ENCODE measurements around the gene NPTN. TPM values are rescaled to one million over a fixed set of nuclear protein-coding genes. Genes with fewer than 3 reads are reported as not detected.
"Not testable (repeated sequence)": the region's sequence is repeated elsewhere in the genome, so short reads cannot be mapped to it uniquely, and the experiment has no call there.

Gene NPTN
- total RNA-seq, 1 experiment from 2014 or later: 69.0 TPM

- no peak for DNase-seq (ENCODE audit: low read depth)
Observed at GRCh38 chr15:73572296-73572695, 60.9 kb downstream of the NPTN start.

GRCh38 chr15:73571346-73571745, 61.8 kb downstream of the NPTN start:
- DNase-seq (ENCODE audit: low read depth): no peak

DNA sequence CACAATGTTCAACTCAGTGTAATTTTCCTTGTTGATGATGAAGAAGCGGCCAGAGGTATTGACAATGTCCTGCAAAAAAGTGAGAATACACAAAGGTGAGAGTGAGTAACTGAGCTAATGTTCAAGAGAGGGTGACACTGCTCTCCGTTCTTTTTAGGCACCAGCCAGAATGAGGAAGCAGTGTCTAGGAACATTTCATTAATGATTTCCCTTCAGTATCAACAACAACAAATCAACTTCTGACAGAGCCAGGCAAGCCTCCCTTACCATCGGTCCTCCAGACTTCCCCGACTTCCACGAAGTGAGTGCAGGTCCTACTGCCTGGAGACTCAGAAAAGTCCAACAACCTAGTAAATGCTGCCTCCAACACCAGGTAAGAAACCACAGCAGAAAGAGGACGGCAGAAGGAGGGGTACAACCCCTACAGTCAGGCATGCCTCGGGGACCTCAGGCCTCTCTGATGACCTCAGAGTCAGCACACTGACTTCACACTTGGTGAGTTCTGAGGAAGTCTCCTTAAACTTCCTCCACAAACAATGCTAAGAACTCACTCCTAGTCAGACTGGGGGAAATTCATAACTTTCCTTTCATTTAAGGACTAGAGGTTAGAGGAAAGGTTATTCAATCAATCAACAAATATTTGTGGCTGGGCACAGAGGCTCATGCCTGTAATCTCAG, 62.7 kb downstream of the NPTN start:
- DNase-seq (ENCODE audit: low read depth): no peak

GRCh38 chr15:73569361-73569760, 63.8 kb downstream of the NPTN start:
- DNase-seq (ENCODE audit: low read depth): no peak

DNA sequence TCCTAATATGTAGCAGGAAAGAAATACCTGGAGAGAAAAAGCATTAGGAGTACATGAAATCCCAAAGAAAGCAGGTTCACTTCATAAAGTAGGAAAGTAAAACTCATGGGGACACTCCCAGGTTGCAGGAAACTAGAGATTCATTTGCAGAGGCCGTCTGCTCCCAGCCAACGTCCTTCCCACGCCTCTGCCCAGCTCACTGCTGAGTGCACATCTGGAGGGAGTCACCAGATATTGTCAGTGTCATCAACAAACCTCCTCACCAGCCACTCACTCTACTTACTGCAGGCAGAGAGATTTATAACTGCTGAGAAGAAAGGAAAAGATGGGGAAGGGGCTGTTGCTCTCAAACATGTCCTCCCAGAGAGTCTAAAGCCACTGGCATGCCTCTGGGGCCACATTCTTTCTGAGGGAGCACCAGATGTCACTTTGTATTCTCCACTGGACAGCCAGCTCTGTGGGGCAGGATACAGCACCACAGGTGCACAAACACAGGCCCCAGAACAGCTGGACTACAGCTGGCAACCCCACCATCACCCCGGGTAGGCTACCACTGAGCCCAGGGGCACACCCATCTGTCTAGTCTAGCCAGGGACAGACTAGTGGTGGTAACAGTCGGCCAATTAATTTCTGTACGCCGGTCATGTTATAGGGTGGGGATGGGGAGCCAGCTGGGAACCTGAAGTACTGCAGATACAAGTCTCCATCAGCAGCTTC, 64.5 kb downstream of the NPTN start:
- no peak for DNase-seq (ENCODE audit: low read depth)

DNA sequence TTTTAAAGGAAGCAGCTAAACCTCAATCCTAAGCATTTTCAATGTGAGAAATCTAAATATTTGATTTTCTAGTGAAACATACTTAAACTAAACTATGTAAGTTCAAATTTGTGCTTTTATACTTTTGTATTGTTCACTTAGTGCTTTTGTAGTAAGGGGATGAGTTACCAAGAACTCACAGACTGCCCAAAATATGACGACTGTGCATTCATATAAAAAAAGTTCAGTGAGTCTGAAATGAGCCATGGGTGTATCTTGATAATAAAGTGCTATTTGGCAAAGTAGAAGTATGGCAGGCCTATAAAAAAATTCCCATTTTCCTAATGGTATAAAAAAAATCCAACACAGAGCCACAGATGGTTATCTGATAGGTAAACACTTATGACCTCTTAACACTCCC, 66.2 kb downstream of the NPTN start:
- no peak for DNase-seq (ENCODE audit: low read depth)

DNA sequence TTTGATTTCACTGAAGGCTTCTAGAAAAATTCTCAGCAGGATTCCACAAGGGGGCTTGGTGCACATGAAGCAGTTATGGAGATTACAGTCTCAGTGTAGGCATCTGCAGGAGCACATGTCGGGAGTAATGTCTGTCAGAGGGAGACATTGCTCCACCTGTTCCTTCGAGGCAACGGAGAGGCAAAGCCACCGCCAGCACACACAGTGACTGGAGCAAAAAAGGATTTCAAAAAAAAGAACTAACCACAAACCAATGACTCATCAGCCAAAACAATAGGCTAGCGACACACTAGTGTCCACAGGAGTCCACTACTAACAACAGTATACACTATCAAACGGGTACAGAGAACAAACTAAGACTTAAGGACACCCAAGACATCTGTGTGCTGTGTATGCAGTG, 68.9 kb downstream of the NPTN start:
- peak; percentile 65 for DNase-seq (ENCODE audit: low read depth)

DNA sequence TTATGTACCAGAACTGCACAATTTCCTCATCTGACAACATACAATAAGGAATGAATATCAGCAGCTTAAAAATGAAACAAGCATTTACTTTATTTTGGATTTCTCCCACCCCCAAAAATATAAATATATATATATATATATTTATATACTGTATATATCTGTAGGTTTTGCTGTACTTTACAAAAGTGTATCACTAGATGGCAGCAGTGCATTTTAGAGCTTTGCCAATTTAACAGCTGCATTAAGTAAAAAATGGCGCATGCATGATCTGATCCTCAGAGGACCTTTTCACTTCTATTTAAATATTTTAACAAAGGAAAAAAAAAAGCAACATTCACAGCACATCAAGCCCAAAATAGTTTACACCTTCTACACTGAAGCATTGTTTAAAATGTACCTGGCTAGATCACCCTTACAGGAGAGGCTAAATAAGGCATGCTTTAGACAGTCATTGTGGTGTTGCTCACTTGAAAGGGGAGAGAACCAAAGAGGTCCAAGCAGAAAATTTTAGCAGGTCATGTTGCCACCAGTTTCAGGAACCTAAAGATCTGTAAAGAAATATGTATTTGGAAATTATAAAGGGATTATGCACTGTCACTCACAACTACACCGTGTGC, 72.6 kb downstream of the NPTN start:
- DNase-seq (ENCODE audit: low read depth): peak; percentile 52

- DNase-seq (ENCODE audit: low read depth): no peak
Observed at GRCh38 chr15:73558529-73558928, 74.7 kb downstream of the NPTN start.

GRCh38 chr15:73555080-73555479, 78.1 kb downstream of the NPTN start:
- no peak for DNase-seq (ENCODE audit: low read depth)

GRCh38 chr15:73550190-73550589, 83.0 kb downstream of the NPTN start:
- no peak for DNase-seq (ENCODE audit: low read depth)

- not testable (repeated sequence) for DNase-seq (ENCODE audit: low read depth)
Observed at GRCh38 chr15:73548925-73549324, 84.3 kb downstream of the NPTN start.

GRCh38 chr15:73541479-73541878, 91.7 kb downstream of the NPTN start:
- no peak for DNase-seq (ENCODE audit: low read depth)

GRCh38 chr15:73540161-73540560, 93.0 kb downstream of the NPTN start:
- DNase-seq (ENCODE audit: low read depth): no peak

DNA sequence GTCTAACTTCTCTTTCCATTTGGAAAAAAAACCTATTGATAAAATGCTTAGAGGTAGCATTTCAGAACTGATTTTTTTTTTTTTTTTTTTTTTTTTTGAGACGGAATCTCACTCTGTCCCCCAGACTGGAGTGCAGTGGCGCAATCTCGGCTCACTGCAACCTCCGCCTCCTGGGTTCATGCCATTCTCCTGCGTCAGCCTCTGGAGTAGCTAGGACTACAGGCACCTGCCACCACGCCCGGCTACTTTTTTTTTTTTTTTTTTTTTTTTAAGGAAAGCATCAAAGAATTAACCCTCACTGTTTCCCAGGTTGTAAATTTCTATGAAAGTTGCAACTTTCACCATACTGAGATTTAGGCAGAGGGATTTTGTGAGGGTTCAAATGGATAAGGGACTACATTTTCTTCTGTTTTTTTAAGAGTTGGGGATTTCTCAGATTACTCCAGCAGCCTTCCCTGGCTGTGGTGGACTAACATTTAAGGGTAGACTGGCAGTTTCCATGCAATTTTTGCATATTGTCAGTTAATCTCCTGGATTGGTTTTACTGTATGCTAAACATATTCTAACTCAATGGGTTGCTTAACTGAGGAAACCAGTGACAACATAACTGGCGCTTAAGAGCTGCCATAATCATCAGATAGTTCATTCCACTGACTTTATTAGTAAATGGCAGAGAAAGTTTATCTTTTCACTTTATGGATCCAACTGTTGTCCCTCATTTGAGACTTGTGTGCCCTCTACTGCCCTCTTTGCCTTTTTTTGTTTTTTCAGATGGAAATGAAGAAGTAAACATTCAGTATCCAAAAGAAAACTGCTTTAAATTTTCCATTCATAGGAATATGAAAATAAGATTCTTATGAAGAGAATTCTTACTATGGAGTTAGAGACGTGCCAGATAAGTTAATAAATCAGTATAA, 93.7 kb downstream of the NPTN start:
- no peak for DNase-seq (ENCODE audit: low read depth)

- no peak for DNase-seq (ENCODE audit: low read depth)
Observed at GRCh38 chr15:73538563-73539211, 94.5 kb downstream of the NPTN start.

DNA sequence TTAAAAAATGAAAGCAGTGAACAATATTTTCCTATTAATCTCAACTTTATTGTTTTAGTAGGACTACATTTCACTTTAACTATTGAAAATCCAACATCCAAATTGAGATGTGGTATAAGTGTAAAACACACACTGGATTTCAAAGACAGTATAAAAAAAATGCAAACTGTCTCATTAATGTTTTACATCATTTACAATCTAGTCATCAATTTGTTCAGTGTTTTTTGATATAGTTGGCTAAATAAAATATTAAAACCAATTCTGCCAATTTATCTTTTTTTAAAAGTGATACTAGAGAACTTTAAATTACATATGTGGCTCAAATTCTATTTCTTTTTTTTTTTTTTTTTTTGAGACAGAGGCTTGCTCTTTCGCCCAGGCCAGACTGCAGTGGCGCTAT, 95.1 kb downstream of the NPTN start:
- no peak for DNase-seq (ENCODE audit: low read depth)

DNA sequence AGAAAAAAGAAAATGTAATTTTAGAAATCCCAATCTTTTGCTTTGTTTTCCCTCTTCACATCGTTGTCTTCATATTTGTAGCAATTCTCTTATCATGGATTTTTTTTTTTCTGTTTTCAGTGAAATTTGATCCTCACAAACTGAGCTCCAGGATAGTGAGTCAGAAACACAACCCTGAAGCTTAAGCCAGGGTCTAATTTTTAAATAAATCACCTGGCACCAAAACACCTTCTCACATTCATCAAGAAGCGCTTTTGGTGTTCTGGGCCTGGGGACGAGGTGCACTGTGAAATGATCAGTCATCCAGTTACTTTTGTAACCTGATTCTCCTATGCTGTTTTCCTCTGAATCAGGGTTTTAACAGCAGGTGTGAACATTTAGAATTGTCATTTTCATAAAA, 102.5 kb downstream of the NPTN start:
- DNase-seq (ENCODE audit: low read depth): no peak

- DNase-seq (ENCODE audit: low read depth): no peak
Observed at GRCh38 chr15:73527598-73527997, 105.6 kb downstream of the NPTN start.

- DNase-seq (ENCODE audit: low read depth): no peak
Observed at GRCh38 chr15:73524919-73525318, 108.3 kb downstream of the NPTN start.

GRCh38 chr15:73522011-73522410, 111.2 kb downstream of the NPTN start:
- no peak for DNase-seq (ENCODE audit: low read depth)
